Activated T-cell treated with anti-CD3 and anti-CD28 coated beads for 48 hours (primary cell): ENCODE measurements around the gene WWOX.

ENCODE experiments used
- DNase-seq: peaks from one replicate; pipeline ENCODE4 v3.0.0-alpha.2; 2020; ENCODE audit warnings: low read depth

Gene WWOX

GRCh38 chr16:78953526-78953925 is 854.1 kb downstream of the WWOX start:
- DNase-seq, result no peak

GRCh38 chr16:78955206-78955605 is 855.8 kb downstream of the WWOX start:
- no peak for DNase-seq

- DNase-seq, result no peak
These were observed 857.4 kb downstream of the WWOX start for GRCh38 chr16:78956859-78957258.

GRCh38 chr16:78957317-78958100 is 858.1 kb downstream of the WWOX start:
- DNase-seq, result peak; percentile 26

- no peak for DNase-seq
These were observed 862.0 kb downstream of the WWOX start for GRCh38 chr16:78961464-78961863.

GRCh38 chr16:78962457-78962929 is 863.0 kb downstream of the WWOX start:
- DNase-seq, result no peak

- no peak for DNase-seq
These were observed 868.5 kb downstream of the WWOX start for GRCh38 chr16:78967948-78968347.

GRCh38 chr16:78969721-78970120 is 870.3 kb downstream of the WWOX start:
- no peak for DNase-seq

- DNase-seq, result no peak
These were observed 871.2 kb downstream of the WWOX start for GRCh38 chr16:78970650-78971049.

- DNase-seq, result no peak
These were observed 872.6 kb downstream of the WWOX start for GRCh38 chr16:78972006-78972405.

- DNase-seq, result no peak
These were observed 873.5 kb downstream of the WWOX start for GRCh38 chr16:78972986-78973385.

GRCh38 chr16:78976212-78976611 is 876.8 kb downstream of the WWOX start:
- peak; percentile 23 for DNase-seq

- DNase-seq, result no peak
These were observed 881.4 kb downstream of the WWOX start for GRCh38 chr16:78980825-78981224.

GRCh38 chr16:78982096-78982744 is 882.8 kb downstream of the WWOX start:
- DNase-seq, result no peak

GRCh38 chr16:78984324-78984723 is 884.9 kb downstream of the WWOX start:
- DNase-seq, result no peak

- no peak for DNase-seq
These were observed 885.5 kb downstream of the WWOX start for GRCh38 chr16:78984887-78985464.

- DNase-seq, result no peak
These were observed 886.5 kb downstream of the WWOX start for GRCh38 chr16:78985716-78986605.

GRCh38 chr16:78987666-78988065 is 888.2 kb downstream of the WWOX start:
- no peak for DNase-seq

- no peak for DNase-seq
These were observed 889.0 kb downstream of the WWOX start for GRCh38 chr16:78988361-78988969.

GRCh38 chr16:78990309-78990701 is 890.9 kb downstream of the WWOX start:
- DNase-seq, result no peak

- DNase-seq, result no peak
These were observed 892.5 kb downstream of the WWOX start for GRCh38 chr16:78992001-78992400.

- DNase-seq, result no peak
These were observed 893.9 kb downstream of the WWOX start for GRCh38 chr16:78993346-78993745.
